GM18870 (cell line): ENCODE data around the gene P4HA3.
"Not testable (repeated sequence)": the region's sequence is repeated elsewhere in the genome, so short reads cannot be mapped to it uniquely, and the experiment has no call there.

Source experiments
- ATAC-seq: cut with Tn5 transposase; IDR thresholded peaks from one replicate; pipeline ENCODE4 v1.9.1; 2021; ENCODE audit warnings: moderate library complexity; ENCODE audit not compliant: unreplicated experiment

Gene P4HA3

GRCh38 chr11:74311352-74311926 is at the start of gene P4HA3:
P4HA3 (minus strand) TSS chr11:74311640; CDS start chr11:74311611, 29 bp downstream.
- no peak for ATAC-seq

DNA sequence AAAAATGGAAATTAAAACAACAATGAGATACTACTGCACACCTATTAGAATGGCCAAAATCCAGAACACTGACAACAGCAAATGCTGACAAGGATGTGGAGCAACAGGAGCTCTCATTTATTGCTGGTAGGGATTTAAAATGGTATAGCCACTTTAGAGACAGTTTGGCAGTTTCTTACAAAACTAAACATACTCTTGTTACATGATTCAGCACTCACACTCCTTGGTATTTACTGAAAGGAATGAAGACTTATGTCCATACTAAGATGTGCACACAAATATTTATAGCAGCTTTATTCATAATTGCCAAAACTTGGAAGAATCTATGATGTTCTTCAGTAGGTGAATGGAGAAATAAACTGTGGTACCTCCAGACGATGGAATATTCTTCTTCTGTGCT is 46.0 kb upstream of the P4HA3 start:
- no peak for ATAC-seq

- ATAC-seq: no peak
Measured at GRCh38 chr11:74355626-74356025, 44.2 kb upstream of the P4HA3 start.

DNA sequence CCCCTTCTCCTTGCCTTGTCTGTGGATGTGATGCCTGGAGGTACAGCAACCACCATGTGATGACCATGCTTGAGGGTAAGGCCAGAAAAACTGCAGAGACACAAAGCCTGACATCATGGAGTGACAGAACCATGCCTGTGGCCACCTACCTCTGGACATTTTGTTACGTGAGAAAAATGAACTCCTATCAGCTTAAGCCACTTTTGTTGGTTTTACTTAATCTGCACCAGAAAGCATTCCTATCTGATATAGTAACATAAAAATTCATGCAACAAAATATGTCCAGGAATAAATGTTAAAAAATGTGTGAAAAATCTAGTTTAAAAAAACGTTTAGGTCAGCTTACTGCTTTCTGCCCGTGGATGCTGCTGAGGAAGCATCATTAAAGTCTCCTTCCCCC is 42.6 kb upstream of the P4HA3 start:
- no peak for ATAC-seq

GRCh38 chr11:74347381-74347780 is 35.9 kb upstream of the P4HA3 start:
- ATAC-seq: no peak

- ATAC-seq: no peak
Measured at GRCh38 chr11:74345420-74345819, 34.0 kb upstream of the P4HA3 start.

GRCh38 chr11:74341921-74342320 is 30.5 kb upstream of the P4HA3 start:
- ATAC-seq: no peak

DNA sequence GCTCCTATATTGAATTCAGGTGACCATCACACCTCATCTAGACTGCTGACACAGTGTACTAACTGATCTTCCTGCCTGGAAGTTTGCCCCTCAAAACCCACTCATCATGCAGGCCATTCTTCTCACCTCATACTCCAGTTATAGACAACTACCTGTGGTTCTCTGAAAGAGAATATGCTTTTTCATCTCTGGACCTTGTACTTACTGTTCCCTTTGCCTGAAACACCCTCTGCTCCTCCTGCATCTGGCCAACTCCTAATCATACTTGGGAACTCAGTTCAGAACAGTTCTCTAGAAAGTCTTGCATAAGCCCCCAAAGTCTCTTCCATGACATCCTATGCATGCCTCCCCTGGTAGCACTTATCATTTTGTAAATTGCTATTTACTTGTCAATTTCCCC is 28.2 kb upstream of the P4HA3 start:
- ATAC-seq: no peak

DNA sequence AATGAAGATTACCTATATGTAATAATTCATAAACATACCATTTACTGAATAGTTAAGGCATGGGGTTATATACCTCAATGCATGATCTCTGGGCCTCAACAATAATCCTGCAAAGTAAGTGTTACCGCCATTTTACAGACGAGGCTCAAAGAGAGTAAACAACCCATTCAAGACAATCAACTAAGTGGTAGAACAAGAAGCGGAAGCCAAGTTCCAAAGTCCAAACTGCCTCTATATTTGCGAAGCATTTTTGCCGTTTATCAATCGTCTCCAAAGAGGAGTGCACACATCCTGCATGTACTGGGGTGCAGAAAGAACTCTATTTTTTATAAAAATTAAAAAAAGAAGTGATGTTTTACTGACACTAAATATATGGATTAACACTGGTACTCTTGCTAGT is 27.5 kb upstream of the P4HA3 start:
- ATAC-seq: no peak

DNA sequence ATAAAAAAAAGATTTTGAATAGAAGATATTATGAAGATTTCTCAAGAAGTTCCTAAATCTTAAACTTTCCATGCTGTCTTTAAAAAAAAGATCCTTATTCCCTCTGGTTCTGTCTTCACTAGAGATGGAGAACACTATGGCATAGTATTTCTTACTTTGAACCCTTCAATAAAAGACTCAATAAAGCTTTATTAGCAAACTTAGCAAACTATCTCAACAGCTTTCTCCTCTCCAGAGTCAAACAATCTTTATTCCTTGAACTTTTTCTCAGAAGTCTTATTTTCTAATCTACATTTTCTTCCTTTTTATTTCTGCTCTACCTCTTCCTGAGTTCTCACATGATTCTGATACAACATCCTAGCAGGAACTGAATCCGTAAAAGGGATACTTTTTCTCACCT is 21.8 kb upstream of the P4HA3 start:
- no peak for ATAC-seq

GRCh38 chr11:74332291-74332690 is 20.9 kb upstream of the P4HA3 start:
- ATAC-seq: no peak

GRCh38 chr11:74331000-74331399 is 19.6 kb upstream of the P4HA3 start:
- ATAC-seq: not testable (repeated sequence)

- no peak for ATAC-seq
Measured at GRCh38 chr11:74330075-74330858, 18.8 kb upstream of the P4HA3 start.

GRCh38 chr11:74327076-74327475 is 15.6 kb upstream of the P4HA3 start:
- no peak for ATAC-seq

- no peak for ATAC-seq
Measured at GRCh38 chr11:74326665-74327064, 15.2 kb upstream of the P4HA3 start.

- ATAC-seq: no peak
Measured at GRCh38 chr11:74325649-74326645, 14.5 kb upstream of the P4HA3 start.

DNA sequence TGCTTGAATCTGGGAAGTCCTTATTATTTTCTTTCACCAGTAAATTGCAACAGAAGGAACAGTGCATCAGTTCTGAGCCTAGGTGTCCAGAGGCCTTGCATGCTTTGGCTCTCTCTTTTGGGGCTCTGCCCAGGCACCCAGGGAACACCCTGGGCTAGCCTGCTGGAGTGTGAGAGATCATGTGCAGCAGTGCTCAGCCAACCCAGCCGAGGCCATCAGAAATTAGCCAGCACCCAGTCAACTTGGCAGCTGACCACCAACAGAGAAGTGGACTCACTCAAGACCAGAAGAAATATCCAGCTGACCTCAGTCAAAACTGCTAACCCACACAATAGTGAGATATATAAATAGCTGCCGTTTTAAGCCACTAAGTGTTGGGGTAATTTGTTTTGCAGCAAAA is 11.2 kb upstream of the P4HA3 start:
- ATAC-seq: no peak

- ATAC-seq: no peak
Measured at GRCh38 chr11:74321487-74322188, 10.2 kb upstream of the P4HA3 start.

- ATAC-seq: no peak
Measured at GRCh38 chr11:74320538-74320937, 9.1 kb upstream of the P4HA3 start.

DNA sequence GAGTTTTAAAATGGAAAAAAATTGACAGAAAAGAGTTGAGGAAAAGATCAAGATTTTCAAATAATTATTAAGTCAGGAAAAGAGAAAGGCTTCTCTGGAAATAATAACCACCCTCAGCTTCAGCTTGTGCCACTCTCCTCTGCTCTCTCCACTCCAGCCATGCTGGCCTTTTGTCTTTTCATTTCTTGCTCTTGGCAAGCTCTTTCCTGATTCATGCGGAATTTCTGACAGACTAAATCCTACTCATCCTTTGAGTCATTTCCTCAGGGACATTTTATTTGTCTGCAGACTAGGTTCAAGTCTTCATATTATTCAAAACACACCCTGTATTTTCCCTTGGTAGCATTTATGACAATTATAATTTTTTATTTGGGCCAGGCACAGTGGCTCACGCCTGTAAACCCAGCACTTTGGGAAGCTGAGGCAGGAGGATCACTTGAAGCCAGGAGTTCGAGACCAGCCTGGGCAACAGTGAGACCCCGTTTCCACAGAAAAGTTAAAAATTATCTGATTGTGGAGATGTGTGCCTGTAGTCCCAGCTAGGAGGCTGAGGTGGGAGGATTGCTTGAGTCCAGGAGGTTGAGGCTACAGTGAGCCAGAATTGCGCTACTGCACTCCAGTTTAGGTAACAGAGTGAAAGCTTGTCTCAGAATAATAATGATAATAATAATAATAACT is 7.8 kb upstream of the P4HA3 start:
- ATAC-seq: no peak
